Heart left ventricle (tissue), 16 donors: Measurements from ENCODE around the gene ACKR1. TPM values are rescaled to one million over a fixed set of nuclear protein-coding genes. Genes with fewer than 3 reads are reported as not detected.

Experiments
- ATAC-seq, 4 donors: fragments of 200-7000 bp; cut with Tn5 transposase; one replicate each; pipeline ENCODE4 v1.9.1; 2020 to 2022; ENCODE audit warnings: moderate library complexity in 4 of 4, mild to moderate bottlenecking in 3 of 4, moderate number of reproducible peaks in 1 of 4
- DNase-seq, 5 donors: peaks; one replicate each; pipeline ENCODE4 v3.0.0-alpha.2; 2020
- H3K27ac ChIP-seq, 12 donors: fragments of 200-600 bp; sonication (generic) in 4 of 12; one replicate each; pipeline versions ENCODE4 v1.5.0 to v1.8.0; 2016 to 2022; ENCODE audit warnings: mild to moderate bottlenecking in 2 of 12
- H3K27me3 ChIP-seq, 9 donors: fragments of 200-600 bp; sonication (generic) in 2 of 9; one replicate each; pipeline versions ENCODE4 v1.5.1 to v1.8.0; 2016 to 2022; ENCODE audit warnings: mild to moderate bottlenecking in 3 of 9
- H3K36me3 ChIP-seq, 9 donors: fragments of 200-600 bp; sonication (generic) in 2 of 9; one replicate each; pipeline versions ENCODE4 v1.5.0 to v1.8.0; 2018 to 2022; ENCODE audit warnings: mild to moderate bottlenecking in 2 of 9
- H3K4me1 ChIP-seq, 12 donors: fragments of 200-600 bp; sonication (generic) in 4 of 12; one replicate each; pipeline versions ENCODE4 v1.5.0 to v1.8.0; 2016 to 2022; ENCODE audit warnings: mild to moderate bottlenecking in 3 of 12
- H3K4me3 ChIP-seq, 12 donors: fragments of 200-600 bp; sonication (generic) in 4 of 12; one replicate each; pipeline versions ENCODE4 v1.5.0 to v1.8.0; 2017 to 2022; ENCODE audit warnings: mild to moderate bottlenecking in 9 of 12, moderate library complexity in 4 of 12
- H3K9me3 ChIP-seq, 12 donors: fragments of 200-600 bp; sonication (generic) in 4 of 12; one replicate each; pipeline versions ENCODE4 v1.5.0 to v1.8.0; 2016 to 2022; ENCODE audit warnings: mild to moderate bottlenecking in 1 of 12
- CTCF ChIP-seq, 12 donors: fragments of 200-600 bp; sonication (generic) in 4 of 12; IDR thresholded peaks; one replicate each; pipeline versions ENCODE4 v1.5.0 to v1.8.0; 2018 to 2022; ENCODE audit warnings: antibody characterized with exemption in 12 of 12, mild to moderate bottlenecking in 5 of 12
- POLR2A ChIP-seq, 2 donors: fragments of 450-650 bp; IDR thresholded peaks; one replicate each; pipeline ENCODE4 v1.6.1; 2017; ENCODE audit warnings: antibody characterized with exemption in 2 of 2, mild to moderate bottlenecking in 2 of 2, moderate library complexity in 2 of 2
- WGBS, 4 donors: extraction: QIAGEN DNeasy Blood & Tissue Kit in 2 of 4; methylation state at CpG; one replicate each; pipeline versions ENCODE4 v1.1.5 to v1.1.7; 2013 to 2018; 5-methylcytosine and 5-hydroxymethylcytosine counted together
- intact Hi-C, 10 donors: fragments of 100-400 bp; cut with DNase I; formaldehyde crosslinking; loops; one replicate each; pipeline versions ENCODE4 v1.11.1 to v1.14.2; 2022
- polyA plus RNA-seq, 2 donors: library from polyadenylated mRNA; stranded (reverse); fragments of 200-250 nt; gene quantifications; one replicate each; pipeline ENCODE4 v1.2.3, GENCODE V29; 2013
- total RNA-seq, 9 donors: library from RNA; depleted of rRNA in 2 of 9; stranded (reverse); fragments of >200 nt in 2 of 9; fragmentation: NEBNext Ultra II Directional in 3 of 9; extraction: Animal tissue kit (Norgen Biotek cat#: 25700) in 3 of 9; gene quantifications; one replicate each; pipeline versions ENCODE4 v1.1.0 to v1.2.4, GENCODE V29; 2016 to 2023
- donor health status: ischemic (EF 13 %, LVEDD 7.1; RV severe dilation, severe dysfunction).
- donor health status: healthy with polysubstance abuse.
- donor health status: DM: no; HTN: yes; CAD: no.
- donor health status: DM: no; HTN: no; CAD: no.
- donor health status: ischemic (EF 25% LVEDD 6.9; RV normal size, moderate dysfunction).
- donor health status: ischemic (EF 25% LVEDD 5.7; RV mildly dilated, moderate dysfunction).
- donor health status: healthy.
- donor health status: DM: yes; HTN: yes; CAD: no.
- donor health status: ischemic (EF 35%, LVEDD 5.7; RV mildly dilated, moderate dysfunction).
- donor health status: nonischemic (EF 11% LVEDD 7.7; RV severe dilation, severe dysfunction).
- donor health status: DM: yes; HTN: yes; CAD: no.
- donor health status: PGD.
- donor health status: ischemic (EF 29% LVEDD 5.4; RV normal size, mild dysfunction).
- donor health status: nonischemic (EF 23%, LVEDD 6.1; RV moderate dilation, normal function).

The ACKR1 gene
- total and polyA plus RNA-seq, 11 donors, result 7.5 to 56.0 (median 19.1) TPM

- H3K27me3 ChIP-seq, result peaks cover 0 to 58% (median 4%) of the 10 kb centered on the region in 9 donors
- WGBS, 4 donors, result 28 to 35% (median 35%) methylated on average over 4 of the region's 4 CpGs
- no peak for TF ChIP-seq POLR2A (IDR thresholded peaks at IDR 0.05)
- TF ChIP-seq CTCF (IDR thresholded peaks at IDR 0.05), result no peak
- no peak for ATAC-seq
- H3K9me3 ChIP-seq, result no peaks in the 10 kb centered on the region
- no peak overlapping the region for H3K27ac ChIP-seq
- no peaks in the 10 kb centered on the region for H3K4me1 ChIP-seq
- H3K4me3 ChIP-seq, result no peak overlapping the region
- DNase-seq, result no peak
- H3K36me3 ChIP-seq, result no peaks in the 10 kb centered on the region
- intact Hi-C loops, result no loop called here
These were observed 23.2 kb upstream of the ACKR1 start for GRCh38 chr1:159181328-159182024.

GRCh38 chr1:159184201-159184600 lies 20.5 kb upstream of the ACKR1 start:
- DNase-seq (no peak), ATAC-seq (no peak)
- no peaks in the 10 kb centered on the region for H3K36me3 ChIP-seq
- no peak overlapping the region for H3K4me3 ChIP-seq
- 57 to 66% (median 59%) methylated on average over 2 of the region's 2 CpGs for WGBS, 4 donors
- intact Hi-C loops, result no loop called here
- peaks cover 0 to 53% (median 8%) of the 10 kb centered on the region in 9 donors for H3K27me3 ChIP-seq
- H3K9me3 ChIP-seq, result no peaks in the 10 kb centered on the region
- H3K27ac ChIP-seq, result no peak overlapping the region
- TF ChIP-seq POLR2A (IDR thresholded peaks at IDR 0.05), result no peak
- peaks cover 0 to 13% (median 5%) of the 10 kb centered on the region in 12 donors for H3K4me1 ChIP-seq

GRCh38 chr1:159185121-159185520 lies 19.6 kb upstream of the ACKR1 start:
- intact Hi-C loops, result no loop called here
- ATAC-seq, result no peak
- Histone ChIP-seq H3K9me3 (no peaks in the 10 kb centered on the region), H3K36me3 (no peaks in the 10 kb centered on the region), H3K27ac (no peak overlapping the region), H3K4me3 (no peak overlapping the region), H3K4me1 (peaks cover 0 to 13% (median 5%) of the 10 kb centered on the region in 12 donors), H3K27me3 (peaks cover 0 to 55% (median 11%) of the 10 kb centered on the region in 9 donors)
- no peak for TF ChIP-seq POLR2A (IDR thresholded peaks at IDR 0.05)
- WGBS, 4 donors, result 84 to 89% (median 86%) methylated on average over 5 of the region's 5 CpGs
- no peak for DNase-seq

- no peak overlapping the region for H3K27ac ChIP-seq
- intact Hi-C loops, result no loop called here
- peaks cover 0 to 49% (median 11%) of the 10 kb centered on the region in 9 donors for H3K27me3 ChIP-seq
- DNase-seq (no peak), ATAC-seq (no peak)
- no peaks in the 10 kb centered on the region for H3K9me3 ChIP-seq
- H3K4me1 ChIP-seq, result peaks cover 0 to 13% (median 5%) of the 10 kb centered on the region in 12 donors
- H3K36me3 ChIP-seq, result no peaks in the 10 kb centered on the region
- H3K4me3 ChIP-seq, result no peak overlapping the region
- no peak for TF ChIP-seq CTCF (IDR thresholded peaks at IDR 0.05)
- no peak for TF ChIP-seq POLR2A (IDR thresholded peaks at IDR 0.05)
- 18 to 40% (median 27%) methylated on average over 3 of the region's 3 CpGs for WGBS, 4 donors
These were observed 17.6 kb upstream of the ACKR1 start for GRCh38 chr1:159187033-159187432.

- ATAC-seq, result peak in 3 of 4 donors; percentile 55 to 74 (median 62)
- 14 to 26% (median 20%) methylated on average over 14 of the region's 14 CpGs for WGBS, 4 donors
- H3K27me3 ChIP-seq, result peaks cover 0 to 51% (median 11%) of the 10 kb centered on the region in 9 donors
- intact Hi-C loops, result no loop called here
- H3K27ac ChIP-seq, result no peak overlapping the region
- H3K4me3 ChIP-seq, result peak overlapping the region in 10 of 12 donors; percentile 9 to 45 (median 35)
- no peaks in the 10 kb centered on the region for H3K36me3 ChIP-seq
- DNase-seq, result no peak
- H3K4me1 ChIP-seq, result peaks cover 0 to 13% (median 5%) of the 10 kb centered on the region in 12 donors
- no peaks in the 10 kb centered on the region for H3K9me3 ChIP-seq
- no peak for TF ChIP-seq POLR2A (IDR thresholded peaks at IDR 0.05)
- TF ChIP-seq CTCF (IDR thresholded peaks at IDR 0.05), result no peak
These were observed 16.9 kb upstream of the ACKR1 start for GRCh38 chr1:159187647-159188374.
